Right lobe of liver (tissue), 6 donors: ENCODE data around the gene RARG. TPM values are rescaled to one million over a fixed set of nuclear protein-coding genes. Genes with fewer than 3 reads are reported as not detected.

Experiments
- ATAC-seq, 4 donors: fragments of 200-7000 bp; cut with Tn5 transposase; one replicate each; pipeline ENCODE4 v1.9.1; 2020; ENCODE audit warnings: mild to moderate bottlenecking in 4 of 4, moderate library complexity in 4 of 4
- DNase-seq, 3 donors: peaks; one replicate each; pipeline ENCODE4 v3.0.0-alpha.2; 2020
- H3K27ac ChIP-seq, 3 donors: fragments of 200-600 bp; one replicate each; pipeline ENCODE4 v1.8.0; 2022
- H3K27me3 ChIP-seq, 2 donors: fragments of 200-600 bp; one replicate each; pipeline ENCODE4 v1.8.0; 2022
- H3K36me3 ChIP-seq, 4 donors: fragments of 200-600 bp; sonication (generic) in 1 of 4; one replicate each; pipeline versions ENCODE4 v1.5.1 to v1.8.0; 2017 to 2022; ENCODE audit warnings: control low read depth in 1 of 4
- H3K4me1 ChIP-seq, 4 donors: fragments of 200-600 bp; sonication (generic) in 1 of 4; one replicate each; pipeline versions ENCODE4 v1.5.1 to v1.8.0; 2017 to 2022; ENCODE audit warnings: control low read depth in 1 of 4
- H3K4me3 ChIP-seq, 3 donors: fragments of 200-600 bp; one replicate each; pipeline ENCODE4 v1.8.0; 2022
- H3K9me3 ChIP-seq, 4 donors: fragments of 200-600 bp; sonication (generic) in 1 of 4; one replicate each; pipeline versions ENCODE4 v1.5.1 to v1.8.0; 2017 to 2022; ENCODE audit warnings: control low read depth in 1 of 4
- CTCF ChIP-seq, 4 donors: fragments of 200-600 bp in 3 of 4; fragments of 450-650 bp in 1 of 4; IDR thresholded peaks; one replicate each; pipeline versions ENCODE4 v1.5.1 to v1.8.0; 2016 to 2022; ENCODE audit warnings: antibody characterized with exemption in 4 of 4, mild to moderate bottlenecking in 2 of 4
- POLR2A ChIP-seq: fragments of 450-650 bp; IDR thresholded peaks from one replicate; pipeline ENCODE4 v1.6.1; 2017; ENCODE audit warnings: antibody characterized with exemption, mild to moderate bottlenecking
- WGBS: methylation state at CpG from one replicate; pipeline ENCODE4 v1.1.6; 2018; ENCODE audit warnings: low coverage, low lambda C conversion rate; ENCODE audit not compliant: insufficient coverage; ENCODE audit errors: missing lambda C conversion rate; 5-methylcytosine and 5-hydroxymethylcytosine counted together
- intact Hi-C, 2 donors: fragments of 100-400 bp; cut with DNase I; formaldehyde crosslinking; loops; one replicate each; pipeline versions ENCODE4 v1.11.2 to v1.14.1; 2022
- total RNA-seq, 6 experiments: library from RNA; depleted of rRNA in 2 of 6; stranded (reverse); fragments of >200 nt in 2 of 6; fragmentation: NEBNext Ultra II Directional in 3 of 6; extraction: Animal tissue kit (Norgen Biotek cat#: 25700) in 3 of 6; gene quantifications; one replicate each; pipeline versions ENCODE4 v1.1.0 to v1.2.4, GENCODE V29; 2016 to 2023
- donor health status: DM: no; HTN: yes; CAD: no.
- donor health status: DM: no; HTN: no; CAD: no.
- donor health status: DM: no; HTN: no; CAD: no.
- donor health status: DM: no; HTN: yes; CAD: no.
- donor health status: DM: no; HTN: yes; CAD: no.

Gene RARG
- total RNA-seq, 6 experiments from 2014 or later: 1.9 to 2.4 (median 2.1) TPM

- ATAC-seq (no peak), DNase-seq (no peak)
- Histone ChIP-seq H3K4me1 (no peaks in the 10 kb centered on the region), H3K4me3 (no peak overlapping the region), H3K27ac (no peak overlapping the region), H3K36me3 (no peaks in the 10 kb centered on the region), H3K9me3 (no peaks in the 10 kb centered on the region), H3K27me3 (no peaks in the 10 kb centered on the region)
- TF ChIP-seq POLR2A: no peak
- no peak for TF ChIP-seq CTCF (IDR thresholded peaks at IDR 0.05)
- intact Hi-C loops: no loop called here
- WGBS: 93% methylated on average over 2 of the region's 4 CpGs
These were observed 5.2 kb downstream of the RARG start for GRCh38 chr12:53226815-53227214.

GRCh38 chr12:53225635-53226424 lies 6.2 kb downstream of the RARG start:
- Histone ChIP-seq H3K9me3 (no peaks in the 10 kb centered on the region), H3K4me1 (no peaks in the 10 kb centered on the region), H3K4me3 (no peak overlapping the region), H3K36me3 (no peaks in the 10 kb centered on the region), H3K27me3 (no peaks in the 10 kb centered on the region), H3K27ac (no peak overlapping the region)
- DNase-seq: no peak
- intact Hi-C loops: no loop called here
- no peak for ATAC-seq
- TF ChIP-seq POLR2A (no peak), CTCF (IDR thresholded peaks at IDR 0.05) (no peak)
- WGBS: 89% methylated on average over 9 of the region's 10 CpGs

- Histone ChIP-seq H3K36me3 (no peaks in the 10 kb centered on the region), H3K27me3 (no peaks in the 10 kb centered on the region), H3K9me3 (no peaks in the 10 kb centered on the region), H3K4me1 (peaks cover 0 to 6% (median 0%) of the 10 kb centered on the region in 4 donors), H3K4me3 (no peak overlapping the region), H3K27ac (no peak overlapping the region)
- DNase-seq: no peak
- TF ChIP-seq CTCF (IDR thresholded peaks at IDR 0.05): no peak
- TF ChIP-seq POLR2A: no peak
- no peak for ATAC-seq
- whole genome bisulfite sequencing: 81% methylated on average over 10 of the region's 10 CpGs
- intact Hi-C loops: no loop called here
These were observed 6.9 kb downstream of the RARG start for GRCh38 chr12:53224897-53225634.

- Histone ChIP-seq H3K36me3 (no peaks in the 10 kb centered on the region), H3K4me1 (peaks cover 0 to 6% (median 0%) of the 10 kb centered on the region in 4 donors), H3K4me3 (no peak overlapping the region), H3K27ac (no peak overlapping the region), H3K27me3 (no peaks in the 10 kb centered on the region), H3K9me3 (no peaks in the 10 kb centered on the region)
- no peak for ATAC-seq
- DNase-seq: no peak
- WGBS: 73% methylated on average over 9 of the region's 11 CpGs
- TF ChIP-seq CTCF (IDR thresholded peaks at IDR 0.05) (no peak), POLR2A (no peak)
- intact Hi-C loops: no loop called here
These were observed 7.7 kb downstream of the RARG start for GRCh38 chr12:53224061-53224896.
